ENCODE data around the gene OR6J1.
"Not testable (repeated sequence)": the region's sequence is repeated elsewhere in the genome, so short reads cannot be mapped to it uniquely, and the experiment has no call there.

GRCh38 chr14:22683428-22683827 is 39.3 kb upstream of the OR6J1 start:
- TF ChIP-seq CTCF, POLR2A (IDR thresholded peaks at IDR 0.05): not testable (repeated sequence)

Data from body of pancreas (tissue), 4 donors.